Measurements from ENCODE around the gene CAPZB.

DNA sequence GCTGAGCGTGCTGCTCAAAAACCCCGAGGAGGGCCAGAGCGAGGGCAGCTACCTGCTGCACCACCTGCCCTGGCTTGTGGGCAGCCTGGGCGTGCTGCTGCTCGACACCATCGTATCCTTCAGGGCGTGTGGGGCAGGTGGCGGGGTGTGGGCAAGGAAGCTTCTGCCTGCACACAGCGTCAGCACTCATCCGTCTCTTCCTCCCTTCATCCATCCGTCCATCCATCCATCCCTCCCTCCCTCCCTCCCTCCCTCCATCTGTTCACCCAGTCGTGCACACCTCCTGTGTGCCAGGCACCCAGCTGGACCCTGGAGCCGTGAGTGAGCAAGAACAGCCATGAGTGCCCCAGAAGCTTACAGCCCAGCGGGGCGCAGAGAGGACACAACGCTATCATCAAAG, 158.0 kb downstream of the CAPZB start:
- no peak for TF ChIP-seq EZH2phosphoT487 (conservative IDR thresholded peaks at IDR 0.05; ENCODE audit: low read length)
- TF ChIP-seq, protein P1, sequence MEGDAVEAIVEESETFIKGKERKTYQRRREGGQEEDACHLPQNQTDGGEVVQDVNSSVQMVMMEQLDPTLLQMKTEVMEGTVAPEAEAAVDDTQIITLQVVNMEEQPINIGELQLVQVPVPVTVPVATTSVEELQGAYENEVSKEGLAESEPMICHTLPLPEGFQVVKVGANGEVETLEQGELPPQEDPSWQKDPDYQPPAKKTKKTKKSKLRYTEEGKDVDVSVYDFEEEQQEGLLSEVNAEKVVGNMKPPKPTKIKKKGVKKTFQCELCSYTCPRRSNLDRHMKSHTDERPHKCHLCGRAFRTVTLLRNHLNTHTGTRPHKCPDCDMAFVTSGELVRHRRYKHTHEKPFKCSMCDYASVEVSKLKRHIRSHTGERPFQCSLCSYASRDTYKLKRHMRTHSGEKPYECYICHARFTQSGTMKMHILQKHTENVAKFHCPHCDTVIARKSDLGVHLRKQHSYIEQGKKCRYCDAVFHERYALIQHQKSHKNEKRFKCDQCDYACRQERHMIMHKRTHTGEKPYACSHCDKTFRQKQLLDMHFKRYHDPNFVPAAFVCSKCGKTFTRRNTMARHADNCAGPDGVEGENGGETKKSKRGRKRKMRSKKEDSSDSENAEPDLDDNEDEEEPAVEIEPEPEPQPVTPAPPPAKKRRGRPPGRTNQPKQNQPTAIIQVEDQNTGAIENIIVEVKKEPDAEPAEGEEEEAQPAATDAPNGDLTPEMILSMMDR (IDR thresholded peaks at IDR 0.05; ENCODE audit: insufficient read depth, low read length, poor library complexity, severe bottlenecking), result no peak
